Endodermal cell (in vitro differentiated cells): Measurements from ENCODE around the gene LEP. TPM values are rescaled to one million over a fixed set of nuclear protein-coding genes. Genes with fewer than 3 reads are reported as not detected.

Source experiments
- DNase-seq: peaks from one replicate; pipeline ENCODE4 v3.0.0-alpha.2; 2017
- H3K27ac ChIP-seq: 2 replicates; pipeline ENCODE4 v1.5.1; 2013; ENCODE audit warnings: mild to moderate bottlenecking, low read depth, low read length, moderate library complexity
- H3K27me3 ChIP-seq: 2 replicates; pipeline ENCODE4 v1.6.1; 2013; ENCODE audit warnings: mild to moderate bottlenecking, low read length, moderate library complexity; ENCODE audit not compliant: insufficient read depth, control insufficient read depth, poor library complexity, severe bottlenecking
- H3K36me3 ChIP-seq: 2 replicates; pipeline ENCODE4 v1.7.0; 2013; ENCODE audit warnings: mild to moderate bottlenecking, low read length, moderate library complexity; ENCODE audit not compliant: control insufficient read depth, insufficient read depth
- H3K4me1 ChIP-seq: one replicate; pipeline ENCODE4 v1.7.0; 2013; ENCODE audit warnings: low read length; ENCODE audit not compliant: control insufficient read depth, insufficient read depth
- H3K4me3 ChIP-seq: 2 replicates; pipeline ENCODE4 v1.5.1; 2013; ENCODE audit warnings: mild to moderate bottlenecking, low read length, moderate library complexity
- H3K9ac ChIP-seq: 2 replicates; pipeline ENCODE4 v1.6.1; 2013; ENCODE audit warnings: mild to moderate bottlenecking, low read length, moderate library complexity; ENCODE audit not compliant: poor library complexity, severe bottlenecking; ENCODE audit errors: extremely low read depth
- H3K9me3 ChIP-seq: 2 replicates; pipeline ENCODE4 v1.6.1; 2013; ENCODE audit warnings: mild to moderate bottlenecking, low read length, moderate library complexity; ENCODE audit not compliant: control insufficient read depth
- H3K27ac Mint-ChIP-seq: 2 replicates; pipeline ENCODE4 v1.8.0; 2020; ENCODE audit warnings: mixed read lengths
- H3K27me3 Mint-ChIP-seq: 2 replicates; pipeline ENCODE4 v1.8.0; 2021; ENCODE audit warnings: mild to moderate bottlenecking, mixed read lengths; ENCODE audit not compliant: insufficient read depth
- H3K36me3 Mint-ChIP-seq: 2 replicates; pipeline ENCODE4 v1.8.0; 2020; ENCODE audit warnings: low read depth, mixed read lengths
- H3K4me1 Mint-ChIP-seq: 2 replicates; pipeline ENCODE4 v1.8.0; 2020; ENCODE audit warnings: mixed read lengths
- H3K4me3 Mint-ChIP-seq: 2 replicates; pipeline ENCODE4 v1.8.0; 2020; ENCODE audit warnings: mild to moderate bottlenecking, moderate library complexity, mixed read lengths
- H3K9me3 Mint-ChIP-seq: 2 replicates; pipeline ENCODE4 v1.8.0; 2020; ENCODE audit warnings: mild to moderate bottlenecking, mixed read lengths
- CTCF ChIP-seq: fragments of 200-600 bp; sonication (generic); conservative IDR thresholded peaks from 2 replicates; pipeline ENCODE4 v1.5.0; 2021; ENCODE audit warnings: antibody characterized with exemption, mild to moderate bottlenecking
- whole genome bisulfite sequencing, 2 experiments: methylation state at CpG; one replicate each; pipeline versions ENCODE4 v1.1.5 to v1.1.7; 2013; ENCODE audit warnings: missing lambda C conversion rate in 2 of 2, mixed read lengths in 1 of 2; ENCODE audit not compliant: insufficient coverage in 1 of 2, insufficient read length in 1 of 2; 5-methylcytosine and 5-hydroxymethylcytosine counted together
- total RNA-seq, 2 donors: library from RNA; stranded (reverse); fragmentation: NEBNext Ultra II Directional in 1 of 2; extraction: Animal tissue kit (Norgen Biotek cat#: 25700) in 1 of 2; gene quantifications; 2 replicates in 1 of 2; 3 replicates in 1 of 2; pipeline ENCODE4 v1.2.1, GENCODE V29; 2021

The LEP gene
- total RNA-seq, 2 donors from 2014 or later, result not detected

- peaks cover 31% of the 10 kb centered on the region for H3K27me3 Mint-ChIP-seq
- H3K27me3 ChIP-seq, result no peaks in the 10 kb centered on the region
- no peaks in the 10 kb centered on the region for H3K9me3 Mint-ChIP-seq
- DNase-seq, result no peak
- H3K4me3 ChIP-seq, result no peak overlapping the region
- H3K27ac Mint-ChIP-seq, result no peak overlapping the region
- H3K27ac ChIP-seq, result no peak overlapping the region
- no peaks in the 10 kb centered on the region for H3K36me3 Mint-ChIP-seq
- TF ChIP-seq CTCF, result no peak
- no peak overlapping the region for H3K9ac ChIP-seq
- no peaks in the 10 kb centered on the region for H3K36me3 ChIP-seq
- H3K9me3 ChIP-seq, result no peaks in the 10 kb centered on the region
- no peak overlapping the region for H3K4me3 Mint-ChIP-seq
- no peaks in the 10 kb centered on the region for H3K4me1 Mint-ChIP-seq
- H3K4me1 ChIP-seq, result no peaks in the 10 kb centered on the region
- 87 to 100% methylated on average over 2 to 5 of the region's 5 CpGs for WGBS, 2 experiments
Observed at GRCh38 chr7:128247108-128247507, 6.0 kb downstream of the LEP start.

- Mint-ChIP-seq H3K9me3 (no peaks in the 10 kb centered on the region), H3K27ac (no peak overlapping the region), H3K36me3 (no peaks in the 10 kb centered on the region), H3K4me1 (no peaks in the 10 kb centered on the region), H3K4me3 (no peak overlapping the region), H3K27me3 (peaks cover 28% of the 10 kb centered on the region)
- Histone ChIP-seq H3K4me3 (no peak overlapping the region), H3K9ac (no peak overlapping the region), H3K9me3 (no peaks in the 10 kb centered on the region), H3K36me3 (no peaks in the 10 kb centered on the region), H3K27ac (no peak overlapping the region), H3K4me1 (no peaks in the 10 kb centered on the region), H3K27me3 (no peaks in the 10 kb centered on the region)
- TF ChIP-seq CTCF, result no peak
- no peak for DNase-seq
- 88 to 96% methylated on average over 5 to 7 of the region's 7 CpGs for WGBS, 2 experiments
Observed at GRCh38 chr7:128247640-128248194, 6.6 kb downstream of the LEP start.

- 89% methylated on average over 4 of the region's 4 CpGs; no CpG with 5 or more reads in 1 of the 2 experiments for WGBS, 2 experiments
- H3K27ac ChIP-seq, result no peak overlapping the region
- H3K36me3 Mint-ChIP-seq, result no peaks in the 10 kb centered on the region
- no peak overlapping the region for H3K4me3 ChIP-seq
- TF ChIP-seq CTCF, result no peak
- no peak overlapping the region for H3K4me3 Mint-ChIP-seq
- H3K9ac ChIP-seq, result no peak overlapping the region
- H3K9me3 Mint-ChIP-seq, result peaks cover 2% of the 10 kb centered on the region
- no peaks in the 10 kb centered on the region for H3K36me3 ChIP-seq
- H3K27me3 Mint-ChIP-seq, result peaks cover 34% of the 10 kb centered on the region
- no peaks in the 10 kb centered on the region for H3K4me1 Mint-ChIP-seq
- H3K27me3 ChIP-seq, result no peaks in the 10 kb centered on the region
- H3K4me1 ChIP-seq, result no peaks in the 10 kb centered on the region
- no peaks in the 10 kb centered on the region for H3K9me3 ChIP-seq
- no peak for DNase-seq
- H3K27ac Mint-ChIP-seq, result no peak overlapping the region
Observed at GRCh38 chr7:128251337-128251736, 10.3 kb downstream of the LEP start.
